DND-41 (cell line): ENCODE data around the gene EFHD1.

Experiments used
- ATAC-seq: fragments of 200-7000 bp; cut with Tn5 transposase; 3 replicates; pipeline ENCODE4 v1.9.1; 2021; ENCODE audit warnings: low read depth; ENCODE audit not compliant: insufficient read depth
- DNase-seq: peaks from one replicate; pipeline ENCODE4 v3.0.0-alpha.2; 2020
- H2AFZ ChIP-seq: 2 replicates; pipeline ENCODE4 v1.6.0; 2012; ENCODE audit warnings: low read depth, low read length
- H3K27ac ChIP-seq: 2 replicates; pipeline ENCODE4 v1.5.1; 2012; ENCODE audit warnings: low read length, inconsistent platforms
- H3K27me3 ChIP-seq: fragments of 200-600 bp; sonication (generic); 2 replicates; pipeline ENCODE4 v1.6.0; 2012; ENCODE audit warnings: low read length, mild to moderate bottlenecking, inconsistent platforms; ENCODE audit not compliant: insufficient read depth, poor library complexity
- H3K36me3 ChIP-seq: 2 replicates; pipeline ENCODE4 v1.5.1; 2012; ENCODE audit warnings: low read length, inconsistent platforms; ENCODE audit not compliant: insufficient read depth
- H3K4me1 ChIP-seq: 2 replicates; pipeline ENCODE4 v1.5.1; 2012; ENCODE audit warnings: mild to moderate bottlenecking, low read length; ENCODE audit not compliant: insufficient read depth
- H3K4me2 ChIP-seq: 2 replicates; pipeline ENCODE4 v1.6.0; 2012; ENCODE audit warnings: mild to moderate bottlenecking, moderate library complexity, low read length, inconsistent platforms; ENCODE audit not compliant: insufficient read depth
- H3K4me3 ChIP-seq, 2 experiments: fragments of 200-600 bp in 1 of 2; shearing (Covaris generic) in 1 of 2; 2 replicates each; pipeline ENCODE4 v1.5.1; 2012 to 2016; ENCODE audit warnings: inconsistent platforms in 2 of 2, low read length in 2 of 2, mild to moderate bottlenecking in 2 of 2, low read depth in 1 of 2, moderate library complexity in 1 of 2
- H3K79me2 ChIP-seq: 2 replicates; pipeline ENCODE4 v1.6.0; 2012; ENCODE audit warnings: low read length, inconsistent platforms; ENCODE audit not compliant: insufficient read depth
- H3K9ac ChIP-seq: 2 replicates; pipeline ENCODE4 v1.6.0; 2012; ENCODE audit warnings: low read depth, mild to moderate bottlenecking, inconsistent platforms, low read length, moderate library complexity
- H3K9me3 ChIP-seq: 2 replicates; pipeline ENCODE4 v1.5.1; 2012; ENCODE audit warnings: low read length, moderate library complexity, mild to moderate bottlenecking, inconsistent platforms; ENCODE audit not compliant: insufficient read depth, severe bottlenecking
- H4K20me1 ChIP-seq: 2 replicates; pipeline ENCODE4 v1.6.0; 2012; ENCODE audit warnings: low read length; ENCODE audit not compliant: insufficient read depth
- EZH2 ChIP-seq: IDR thresholded peaks from 3 replicates; pipeline ENCODE4 v1.6.1; 2012; ENCODE audit warnings: borderline replicate concordance, low read depth, mild to moderate bottlenecking, moderate library complexity, low read length, inconsistent platforms; ENCODE audit not compliant: severe bottlenecking
- TF ChIP-seq, protein P1 (sequence below): IDR thresholded peaks from 2 replicates; pipeline ENCODE4 v1.5.1; 2012; ENCODE audit warnings: borderline replicate concordance, low read length, moderate library complexity, mild to moderate bottlenecking; ENCODE audit not compliant: poor library complexity, severe bottlenecking; ENCODE audit errors: extremely low read depth

The EFHD1 gene

GRCh38 chr2:232647261-232647660 lies 13.9 kb downstream of the EFHD1 start:
- Histone ChIP-seq H2AFZ (no peak overlapping the region), H3K27me3 (no peaks in the 10 kb centered on the region), H3K4me3 (no peak overlapping the region), H3K36me3 (no peaks in the 10 kb centered on the region), H3K4me2 (no peak overlapping the region), H3K27ac (no peak overlapping the region), H4K20me1 (no peaks in the 10 kb centered on the region), H3K9me3 (no peaks in the 10 kb centered on the region), H3K4me1 (no peaks in the 10 kb centered on the region), H3K9ac (no peak overlapping the region), H3K79me2 (no peaks in the 10 kb centered on the region)
- DNase-seq (no peak), ATAC-seq (no peak)
- no peak for TF ChIP-seq EZH2
- TF ChIP-seq, protein P1, sequence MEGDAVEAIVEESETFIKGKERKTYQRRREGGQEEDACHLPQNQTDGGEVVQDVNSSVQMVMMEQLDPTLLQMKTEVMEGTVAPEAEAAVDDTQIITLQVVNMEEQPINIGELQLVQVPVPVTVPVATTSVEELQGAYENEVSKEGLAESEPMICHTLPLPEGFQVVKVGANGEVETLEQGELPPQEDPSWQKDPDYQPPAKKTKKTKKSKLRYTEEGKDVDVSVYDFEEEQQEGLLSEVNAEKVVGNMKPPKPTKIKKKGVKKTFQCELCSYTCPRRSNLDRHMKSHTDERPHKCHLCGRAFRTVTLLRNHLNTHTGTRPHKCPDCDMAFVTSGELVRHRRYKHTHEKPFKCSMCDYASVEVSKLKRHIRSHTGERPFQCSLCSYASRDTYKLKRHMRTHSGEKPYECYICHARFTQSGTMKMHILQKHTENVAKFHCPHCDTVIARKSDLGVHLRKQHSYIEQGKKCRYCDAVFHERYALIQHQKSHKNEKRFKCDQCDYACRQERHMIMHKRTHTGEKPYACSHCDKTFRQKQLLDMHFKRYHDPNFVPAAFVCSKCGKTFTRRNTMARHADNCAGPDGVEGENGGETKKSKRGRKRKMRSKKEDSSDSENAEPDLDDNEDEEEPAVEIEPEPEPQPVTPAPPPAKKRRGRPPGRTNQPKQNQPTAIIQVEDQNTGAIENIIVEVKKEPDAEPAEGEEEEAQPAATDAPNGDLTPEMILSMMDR, result no peak

DNA sequence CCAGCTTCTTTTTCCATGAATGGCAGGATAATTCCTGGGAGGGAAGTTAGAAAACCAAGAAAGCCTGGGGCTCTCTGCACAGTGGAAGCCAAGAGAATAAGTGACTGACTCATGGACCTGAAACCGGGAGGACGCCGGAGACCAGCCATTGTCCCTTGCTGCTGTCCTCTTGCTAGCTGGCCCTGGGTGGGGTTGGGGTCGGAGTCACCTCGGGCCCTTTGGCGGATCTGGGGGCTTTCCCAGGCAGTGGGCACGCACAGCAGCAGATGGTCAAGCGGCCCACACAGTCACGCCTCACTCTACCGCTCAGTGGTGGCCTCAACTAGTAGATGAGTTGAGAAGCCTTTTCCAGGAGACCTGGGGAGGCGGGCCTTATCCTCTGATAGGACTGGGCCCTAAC lies 15.6 kb downstream of the EFHD1 start:
- Histone ChIP-seq H3K79me2 (no peaks in the 10 kb centered on the region), H3K27ac (no peak overlapping the region), H3K27me3 (no peaks in the 10 kb centered on the region), H2AFZ (no peak overlapping the region; the same call in 1 of the 2 replicates), H3K4me2 (no peak overlapping the region), H3K4me1 (no peaks in the 10 kb centered on the region), H3K9ac (no peak overlapping the region), H4K20me1 (no peaks in the 10 kb centered on the region), H3K36me3 (no peaks in the 10 kb centered on the region), H3K4me3 (no peak overlapping the region), H3K9me3 (no peaks in the 10 kb centered on the region)
- TF ChIP-seq, protein P1, result no peak
- TF ChIP-seq EZH2, result no peak
- ATAC-seq, result no peak
- DNase-seq, result no peak

- Histone ChIP-seq H3K9ac (no peak overlapping the region), H3K4me2 (no peak overlapping the region), H3K4me1 (no peaks in the 10 kb centered on the region), H3K4me3 (no peak overlapping the region), H3K9me3 (no peaks in the 10 kb centered on the region), H4K20me1 (no peaks in the 10 kb centered on the region), H3K36me3 (no peaks in the 10 kb centered on the region), H3K79me2 (no peaks in the 10 kb centered on the region), H2AFZ (no peak overlapping the region), H3K27me3 (no peaks in the 10 kb centered on the region), H3K27ac (no peak overlapping the region)
- ATAC-seq (no peak), DNase-seq (no peak)
- TF ChIP-seq, protein P1, result no peak
- TF ChIP-seq EZH2, result no peak
Measured at GRCh38 chr2:232652505-232652851, 19.1 kb downstream of the EFHD1 start.

DNA sequence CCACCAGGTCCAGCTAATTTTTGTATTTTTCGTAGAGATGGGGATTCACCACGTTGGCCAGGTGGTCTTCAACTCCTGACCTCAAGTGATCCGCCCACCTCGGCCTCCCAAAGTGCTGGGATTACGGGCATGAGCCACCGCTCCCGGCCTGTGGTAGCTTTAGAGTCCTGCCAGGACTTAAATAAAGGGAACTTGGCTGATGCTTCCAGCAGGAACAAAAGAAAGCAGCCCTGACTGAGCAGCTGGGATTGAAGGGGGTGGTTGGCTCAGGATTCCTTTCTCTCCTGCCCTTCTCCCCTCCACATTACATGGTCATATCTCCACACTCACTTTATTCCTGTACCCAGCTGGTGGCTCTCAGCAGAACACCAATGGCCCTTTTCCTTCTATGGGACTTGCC lies 20.0 kb downstream of the EFHD1 start:
- ATAC-seq (no peak), DNase-seq (no peak)
- Histone ChIP-seq H3K36me3 (no peaks in the 10 kb centered on the region), H4K20me1 (no peaks in the 10 kb centered on the region), H3K9me3 (no peaks in the 10 kb centered on the region), H3K27me3 (no peaks in the 10 kb centered on the region), H3K27ac (no peak overlapping the region), H2AFZ (no peak overlapping the region), H3K4me3 (no peak overlapping the region), H3K4me2 (no peak overlapping the region), H3K9ac (no peak overlapping the region), H3K4me1 (no peaks in the 10 kb centered on the region), H3K79me2 (no peaks in the 10 kb centered on the region)
- no peak for TF ChIP-seq EZH2
- TF ChIP-seq, protein P1, result no peak
